Measurements from ENCODE around the gene IRX6.

IRX6 gene

DNA sequence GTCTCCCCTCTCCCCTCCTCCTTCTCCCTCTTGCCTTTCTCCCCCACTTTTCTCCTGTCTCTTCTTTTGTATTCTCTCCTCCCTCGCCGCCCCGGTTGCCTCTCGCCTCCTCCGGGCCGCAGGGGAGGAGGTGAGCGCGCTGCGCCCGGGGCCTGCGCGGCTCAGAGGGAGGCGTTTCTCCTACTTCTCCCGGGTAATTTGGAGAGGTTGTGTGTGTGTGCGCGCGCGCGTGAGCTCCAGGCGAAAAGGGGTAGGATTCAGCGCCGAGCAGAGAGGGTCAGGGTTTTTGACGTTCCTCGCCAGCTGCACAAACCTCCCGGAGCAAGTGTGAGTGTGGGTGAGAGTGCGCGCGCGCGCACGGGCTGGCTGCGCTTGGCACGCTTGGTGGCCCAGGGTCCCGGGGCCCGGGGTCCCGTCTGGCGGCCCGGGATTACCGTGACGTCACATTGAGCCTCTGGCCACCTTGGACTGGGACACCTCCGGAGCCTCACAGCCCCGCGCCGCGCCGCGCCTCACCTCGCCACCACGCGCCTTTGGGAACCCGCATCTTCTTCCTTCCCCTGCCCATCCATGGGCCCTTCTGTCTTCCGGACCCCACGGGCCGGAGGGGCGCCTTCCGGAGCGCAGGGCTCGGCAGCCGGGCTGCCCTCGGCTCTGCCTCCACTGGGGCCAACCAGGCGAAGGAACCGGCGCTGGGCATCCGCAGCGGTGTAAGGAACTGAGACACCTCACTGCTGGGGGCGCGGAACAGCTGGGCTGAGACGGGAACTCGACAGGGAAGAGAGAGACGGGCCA lies 479 bp downstream of the IRX6 start:
- no peak for DNase-seq (ENCODE audit: low read depth)

- DNase-seq (ENCODE audit: low read depth): no peak
Measured at GRCh38 chr16:55325080-55325447, 1.1 kb downstream of the IRX6 start.

GRCh38 chr16:55325458-55326109 lies 1.6 kb downstream of the IRX6 start:
- no peak for DNase-seq (ENCODE audit: low read depth)

- DNase-seq (ENCODE audit: low read depth): no peak
Measured at GRCh38 chr16:55326261-55327092, 2.5 kb downstream of the IRX6 start.

DNA sequence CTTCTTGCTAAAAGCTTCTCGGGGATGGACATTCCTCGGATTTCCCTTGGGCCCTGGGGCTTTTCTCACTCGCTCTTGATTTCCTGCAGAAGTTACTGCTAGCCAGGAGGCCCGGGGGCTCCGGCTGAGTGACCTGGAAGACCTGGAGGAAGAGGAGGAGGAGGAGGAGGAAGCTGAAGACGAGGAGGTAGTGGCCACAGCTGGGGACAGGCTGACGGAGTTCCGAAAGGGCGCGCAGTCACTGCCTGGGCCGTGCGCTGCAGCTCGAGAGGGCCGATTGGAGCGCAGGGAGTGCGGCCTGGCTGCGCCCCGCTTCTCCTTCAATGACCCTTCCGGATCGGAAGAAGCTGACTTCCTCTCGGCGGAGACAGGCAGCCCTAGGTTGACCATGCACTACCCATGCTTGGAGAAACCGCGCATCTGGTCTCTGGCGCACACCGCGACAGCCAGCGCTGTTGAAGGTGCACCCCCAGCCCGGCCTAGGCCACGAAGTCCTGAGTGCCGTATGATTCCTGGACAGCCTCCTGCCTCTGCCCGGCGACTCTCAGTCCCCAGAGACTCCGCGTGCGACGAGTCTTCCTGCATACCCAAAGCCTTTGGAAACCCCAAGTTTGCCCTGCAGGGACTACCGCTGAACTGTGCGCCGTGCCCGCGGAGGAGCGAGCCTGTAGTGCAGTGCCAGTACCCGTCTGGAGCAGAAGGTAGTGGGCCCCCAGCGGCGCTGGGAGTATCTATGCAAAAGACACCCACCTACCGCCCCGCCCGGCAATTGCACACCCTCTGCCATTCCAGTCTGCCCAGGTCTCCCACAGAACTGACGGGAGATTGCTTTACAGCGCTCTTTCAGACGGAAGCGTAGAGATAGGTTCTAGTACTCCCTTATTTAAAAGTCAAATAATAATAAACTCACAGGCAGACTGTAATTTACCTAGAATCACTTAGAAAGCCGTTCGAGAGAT lies 4.9 kb downstream of the IRX6 start:
- no peak for DNase-seq (ENCODE audit: low read depth)

GRCh38 chr16:55329791-55330428 lies 5.9 kb downstream of the IRX6 start:
- no peak for DNase-seq (ENCODE audit: low read depth)

DNA sequence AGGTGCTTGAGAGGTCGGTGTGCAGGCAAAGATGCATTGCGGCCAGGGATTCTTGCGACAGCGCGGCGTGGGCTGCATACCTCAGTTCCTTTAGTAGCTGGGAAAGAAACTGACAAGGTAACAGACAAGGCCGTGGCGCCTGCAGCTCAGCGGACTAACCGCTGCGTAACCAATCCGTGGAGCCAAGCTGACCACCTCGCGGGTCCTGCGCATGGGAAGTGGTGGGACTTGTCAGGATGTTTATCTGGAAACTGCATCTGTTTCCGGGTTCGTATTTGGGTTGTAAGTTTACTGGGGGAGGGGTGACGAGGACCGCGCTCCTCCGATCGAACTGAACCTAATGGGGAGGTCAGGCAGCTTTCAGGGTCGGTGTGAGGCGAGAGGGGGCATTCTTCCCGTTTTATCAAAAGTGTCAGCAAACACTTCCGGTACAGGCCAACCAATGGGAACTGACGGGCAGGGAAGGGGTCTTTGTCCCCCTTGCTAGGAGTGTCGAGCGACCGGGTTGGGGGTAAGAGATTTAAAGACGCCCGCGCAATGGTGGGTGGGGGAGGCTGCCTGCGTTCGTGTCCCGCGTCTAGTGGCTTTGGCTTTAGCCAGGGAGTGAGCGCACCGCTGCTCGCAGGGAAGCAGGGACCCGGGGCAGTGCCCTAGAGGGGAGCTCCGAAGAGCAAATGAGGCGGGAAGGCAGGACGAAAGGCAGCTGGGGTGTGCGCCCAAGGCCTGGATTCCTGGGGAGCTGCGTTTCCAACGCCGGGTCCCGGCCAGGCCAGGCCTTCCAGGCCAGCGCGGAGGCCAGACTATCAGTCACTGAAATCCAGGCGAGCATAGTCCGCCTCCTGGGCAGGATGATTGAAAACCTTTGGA lies 7.0 kb downstream of the IRX6 start:
- DNase-seq (ENCODE audit: low read depth): no peak

DNA sequence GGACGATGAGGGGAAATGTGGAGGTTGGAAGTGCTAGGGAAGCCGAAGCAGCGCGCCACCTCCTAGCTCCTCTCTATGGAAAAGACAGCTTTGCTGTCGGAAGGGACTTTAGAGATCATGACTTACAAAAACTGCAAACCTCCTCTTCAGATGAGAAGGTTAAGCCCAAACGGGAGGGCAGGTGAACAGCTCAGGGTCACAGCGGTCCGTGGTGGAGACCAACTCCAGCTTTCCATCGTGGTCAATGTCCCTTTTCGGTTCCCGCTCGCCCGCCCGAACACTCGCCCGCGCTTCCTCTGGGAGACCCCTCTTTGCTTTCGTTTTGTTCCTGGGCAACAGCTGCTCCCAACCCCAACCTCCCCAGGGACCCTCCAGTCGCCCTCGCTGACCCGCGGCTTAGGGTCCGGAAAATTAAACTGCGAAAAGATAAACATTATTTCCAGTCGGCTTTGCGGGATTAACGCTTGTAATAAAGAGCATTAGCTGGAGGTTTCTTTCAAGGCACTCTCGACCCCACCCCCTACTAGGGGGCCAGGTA lies 7.7 kb downstream of the IRX6 start:
- DNase-seq (ENCODE audit: low read depth): no peak

DNA sequence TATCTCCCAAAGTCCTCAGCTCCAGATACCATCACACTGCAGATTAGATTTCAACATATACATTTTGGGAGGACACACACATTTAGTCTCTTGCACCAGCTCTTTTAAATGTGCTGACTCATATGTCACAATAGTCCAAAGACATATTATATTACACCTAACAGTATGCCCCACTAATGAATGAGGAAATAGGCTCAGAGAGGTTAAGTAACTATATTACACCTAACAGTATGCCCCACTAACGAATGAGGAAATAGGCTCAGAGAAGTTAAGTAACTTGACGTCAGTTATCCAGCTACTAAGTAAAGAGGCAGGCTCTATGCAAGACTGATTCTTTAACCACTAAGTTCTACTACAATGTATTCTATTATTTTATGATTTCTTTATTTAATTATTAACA lies 9.7 kb downstream of the IRX6 start:
- no peak for DNase-seq (ENCODE audit: low read depth)

DNA sequence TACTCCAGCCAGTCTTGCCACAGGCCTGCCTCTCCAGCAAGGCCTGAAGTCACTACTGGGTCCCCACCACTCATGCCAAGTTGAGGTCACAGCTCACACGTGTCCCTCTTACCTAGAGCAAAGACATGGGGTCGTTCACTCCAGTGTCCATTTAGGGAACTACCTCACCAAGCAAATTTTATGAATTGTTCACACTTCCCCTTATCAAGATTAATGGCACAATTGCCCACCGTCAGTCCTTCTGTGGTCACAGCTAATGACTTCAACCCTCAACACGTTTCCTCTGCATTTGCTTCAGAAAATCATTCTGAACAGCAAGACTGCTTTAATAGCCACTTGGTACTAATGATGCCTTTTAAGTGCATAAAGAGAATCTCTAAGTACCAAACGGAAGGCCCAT lies 14.6 kb downstream of the IRX6 start:
- no peak for DNase-seq (ENCODE audit: low read depth)

GRCh38 chr16:55340445-55340844 lies 16.4 kb downstream of the IRX6 start:
- DNase-seq (ENCODE audit: low read depth): no peak

GRCh38 chr16:55341681-55342080 lies 17.7 kb downstream of the IRX6 start:
- DNase-seq (ENCODE audit: low read depth): no peak

- no peak for DNase-seq (ENCODE audit: low read depth)
Measured at GRCh38 chr16:55346475-55346874, 22.5 kb downstream of the IRX6 start.

GRCh38 chr16:55349867-55350266 lies 25.9 kb downstream of the IRX6 start:
- no peak for DNase-seq (ENCODE audit: low read depth)

DNA sequence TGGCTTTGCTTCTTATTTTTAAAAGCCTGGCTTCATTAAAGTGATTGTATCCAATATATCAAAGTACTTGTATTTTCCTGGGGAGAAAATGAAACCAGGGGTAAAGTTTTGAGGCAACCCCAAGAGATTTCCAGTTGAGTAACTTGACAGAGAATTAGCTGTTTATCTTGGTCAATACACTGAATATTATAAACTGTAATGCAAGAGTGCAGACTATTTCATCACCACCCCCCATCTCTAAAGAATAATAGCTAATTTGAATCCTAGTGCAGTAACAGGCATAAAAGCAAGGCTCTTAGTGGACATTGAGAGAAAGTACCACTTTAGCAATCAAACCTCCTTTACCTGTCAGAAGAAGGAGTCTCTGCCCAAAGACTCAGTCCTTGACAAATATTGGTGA lies 27.0 kb downstream of the IRX6 start:
- DNase-seq (ENCODE audit: low read depth): no peak

- DNase-seq (ENCODE audit: low read depth): no peak
Measured at GRCh38 chr16:55351936-55352335, 27.9 kb downstream of the IRX6 start.

GRCh38 chr16:55357241-55357640 lies 33.2 kb downstream of the IRX6 start:
- no peak for DNase-seq (ENCODE audit: low read depth)

DNA sequence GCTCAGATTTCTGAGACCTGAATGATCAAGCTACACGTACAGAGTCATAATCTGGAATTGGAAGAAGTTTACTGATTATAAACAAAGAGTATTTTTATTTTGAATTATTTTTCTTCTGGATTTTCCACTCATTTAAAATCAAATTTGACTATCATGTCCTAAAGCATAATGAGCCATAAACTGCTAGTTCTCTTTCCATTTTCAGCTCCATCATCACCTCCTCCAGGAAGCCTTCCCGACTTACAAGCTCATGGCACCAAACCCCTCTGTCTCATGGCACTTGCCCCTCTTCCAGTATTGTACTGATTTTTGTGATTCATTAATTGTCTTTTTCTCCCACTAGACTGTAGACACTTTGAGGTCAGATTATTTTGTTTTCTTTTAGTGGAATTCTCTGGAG lies 35.9 kb downstream of the IRX6 start:
- DNase-seq (ENCODE audit: low read depth): no peak

GRCh38 chr16:55364811-55365210 lies 40.8 kb downstream of the IRX6 start:
- DNase-seq (ENCODE audit: low read depth): no peak

DNA sequence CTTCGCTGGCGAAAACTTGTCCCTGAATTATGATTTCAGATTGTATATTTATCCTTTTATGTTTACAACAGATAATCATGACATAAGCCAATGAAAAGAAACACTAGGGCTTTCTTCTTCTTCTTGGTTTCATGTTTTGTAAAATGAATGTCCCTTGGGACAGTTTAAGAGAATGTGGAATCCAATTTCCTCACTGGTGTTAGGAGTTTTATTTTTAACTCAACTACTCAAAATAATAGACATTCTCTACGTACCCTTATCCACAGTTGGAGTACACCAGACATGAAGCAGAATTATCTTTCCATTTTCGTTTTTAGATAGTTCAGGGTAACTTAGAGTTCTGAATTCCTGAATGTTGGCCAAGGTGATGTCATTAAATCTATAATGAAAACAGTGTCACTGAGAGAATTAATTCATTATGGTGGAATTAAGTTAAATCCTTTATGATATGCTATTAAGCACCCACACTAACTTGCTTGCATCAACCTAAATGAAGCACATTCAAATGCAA lies 43.4 kb downstream of the IRX6 start:
- no peak for DNase-seq (ENCODE audit: low read depth)

All from activated T-helper 9 cell treated with anti-CD3 and anti-CD28 coated beads, Interleukin-2, amount 50 U/mL, for 16 hours (primary cell).